Thyroid gland (tissue), 4 donors: ENCODE results near the gene PRMT7.

Experiments
- POLR2A ChIP-seq, 2 donors: fragments of 450-650 bp; IDR thresholded peaks; one replicate each; pipeline ENCODE4 v1.6.1; 2017; ENCODE audit warnings: antibody characterized with exemption in 2 of 2, mild to moderate bottlenecking in 2 of 2, moderate library complexity in 1 of 2
- TF ChIP-seq, protein P1 (sequence below), 6 experiments: fragments of 200-600 bp in 3 of 6; fragments of 450-650 bp in 3 of 6; sonication (generic) in 3 of 6; IDR thresholded peaks; one replicate each; pipeline ENCODE4 v1.5.1; 2016 to 2019; ENCODE audit warnings: antibody characterized with exemption in 6 of 6, mild to moderate bottlenecking in 2 of 6, inconsistent platforms in 1 of 6, moderate library complexity in 1 of 6

DNA sequence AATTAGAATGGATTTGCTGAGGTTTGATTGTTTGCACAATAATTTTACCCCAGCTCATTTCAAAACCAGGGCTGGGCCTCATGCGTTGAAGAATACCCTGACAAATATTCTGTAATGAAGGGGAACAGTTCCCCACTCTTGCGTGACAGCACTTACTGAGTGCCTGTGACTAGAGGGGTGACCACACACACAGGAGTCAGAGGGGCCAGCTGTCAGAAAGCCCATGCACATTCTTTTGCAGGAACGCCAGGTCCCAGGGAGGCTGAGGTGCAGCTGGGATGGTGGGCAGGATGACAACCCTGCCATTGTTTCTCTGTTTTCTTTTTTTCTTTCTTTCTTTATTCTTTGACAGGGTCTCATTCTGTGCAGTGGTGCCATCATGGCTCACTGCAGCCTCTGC is 92.9 kb downstream of the PRMT7 start:
- TF ChIP-seq, protein P1, sequence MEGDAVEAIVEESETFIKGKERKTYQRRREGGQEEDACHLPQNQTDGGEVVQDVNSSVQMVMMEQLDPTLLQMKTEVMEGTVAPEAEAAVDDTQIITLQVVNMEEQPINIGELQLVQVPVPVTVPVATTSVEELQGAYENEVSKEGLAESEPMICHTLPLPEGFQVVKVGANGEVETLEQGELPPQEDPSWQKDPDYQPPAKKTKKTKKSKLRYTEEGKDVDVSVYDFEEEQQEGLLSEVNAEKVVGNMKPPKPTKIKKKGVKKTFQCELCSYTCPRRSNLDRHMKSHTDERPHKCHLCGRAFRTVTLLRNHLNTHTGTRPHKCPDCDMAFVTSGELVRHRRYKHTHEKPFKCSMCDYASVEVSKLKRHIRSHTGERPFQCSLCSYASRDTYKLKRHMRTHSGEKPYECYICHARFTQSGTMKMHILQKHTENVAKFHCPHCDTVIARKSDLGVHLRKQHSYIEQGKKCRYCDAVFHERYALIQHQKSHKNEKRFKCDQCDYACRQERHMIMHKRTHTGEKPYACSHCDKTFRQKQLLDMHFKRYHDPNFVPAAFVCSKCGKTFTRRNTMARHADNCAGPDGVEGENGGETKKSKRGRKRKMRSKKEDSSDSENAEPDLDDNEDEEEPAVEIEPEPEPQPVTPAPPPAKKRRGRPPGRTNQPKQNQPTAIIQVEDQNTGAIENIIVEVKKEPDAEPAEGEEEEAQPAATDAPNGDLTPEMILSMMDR (IDR thresholded peaks at IDR 0.05) = no peak
- TF ChIP-seq POLR2A (IDR thresholded peaks at IDR 0.05) = no peak
